ENCODE results near the gene PRTFDC1.
"Not testable (repeated sequence)": the region's sequence is repeated elsewhere in the genome, so short reads cannot be mapped to it uniquely, and the experiment has no call there.

Gene PRTFDC1

GRCh38 chr10:24844742-24845141 lies 107.7 kb downstream of the PRTFDC1 start:
- Mint-ChIP-seq H3K9me3 (peaks cover 0 to 1% of the 10 kb centered on the region in 2 donors), H3K27ac (no peak overlapping the region), H3K4me3 (no peak overlapping the region), H3K36me3 (ENCODE audit: insufficient read depth) (peaks cover 2% of the 10 kb centered on the region), H3K4me1 (ENCODE audit: low read depth in 2 of 2) (peaks cover 0 to 5% of the 10 kb centered on the region in 2 donors), H3K27me3 (peaks cover 14 to 16% of the 10 kb centered on the region in 2 donors)
- DNase-seq = no peak
- no peak for ATAC-seq (replicated peaks)

GRCh38 chr10:24843256-24843655 lies 109.2 kb downstream of the PRTFDC1 start:
- no peak overlapping the region for H3K4me3 Mint-ChIP-seq

GRCh38 chr10:24842856-24843255 lies 109.5 kb downstream of the PRTFDC1 start:
- ATAC-seq (replicated peaks) (no peak), DNase-seq (no peak)
- Mint-ChIP-seq H3K4me1 (ENCODE audit: low read depth in 2 of 2) (peaks cover 0 to 5% of the 10 kb centered on the region in 2 donors), H3K9me3 (peaks cover 0 to 1% of the 10 kb centered on the region in 2 donors), H3K36me3 (ENCODE audit: insufficient read depth) (peaks cover 2% of the 10 kb centered on the region), H3K27me3 (peaks cover 13 to 16% of the 10 kb centered on the region in 2 donors), H3K27ac (no peak overlapping the region), H3K4me3 (no peak overlapping the region)

More at GRCh38 chr10:24843256-24843655, 109.2 kb downstream of the PRTFDC1 start:
- peaks cover 0 to 1% of the 10 kb centered on the region in 2 donors for H3K9me3 Mint-ChIP-seq
- DNase-seq = no peak
- H3K27me3 Mint-ChIP-seq = peaks cover 13 to 16% of the 10 kb centered on the region in 2 donors
- H3K36me3 Mint-ChIP-seq (ENCODE audit: insufficient read depth) = peaks cover 2% of the 10 kb centered on the region
- no peak overlapping the region for H3K27ac Mint-ChIP-seq
- ATAC-seq (replicated peaks) = no peak
- H3K4me1 Mint-ChIP-seq (ENCODE audit: low read depth in 2 of 2) = peaks cover 0 to 5% of the 10 kb centered on the region in 2 donors

GRCh38 chr10:24841530-24841929 lies 110.9 kb downstream of the PRTFDC1 start:
- peaks cover 0 to 5% of the 10 kb centered on the region in 2 donors for H3K4me1 Mint-ChIP-seq (ENCODE audit: low read depth in 2 of 2)
- no peak for DNase-seq
- peaks cover 0 to 3% of the 10 kb centered on the region in 2 donors for H3K9me3 Mint-ChIP-seq
- H3K27me3 Mint-ChIP-seq = peaks cover 6 to 8% of the 10 kb centered on the region in 2 donors
- peaks cover 2% of the 10 kb centered on the region for H3K36me3 Mint-ChIP-seq (ENCODE audit: insufficient read depth)
- H3K27ac Mint-ChIP-seq = no peak overlapping the region
- no peak for ATAC-seq (replicated peaks)
- no peak overlapping the region for H3K4me3 Mint-ChIP-seq

- Mint-ChIP-seq H3K27ac (no peak overlapping the region), H3K4me1 (ENCODE audit: low read depth in 2 of 2) (no peaks in the 10 kb centered on the region), H3K27me3 (peaks cover 0 to under 1% of the 10 kb centered on the region in 2 donors), H3K36me3 (ENCODE audit: insufficient read depth) (peaks cover 2% of the 10 kb centered on the region), H3K9me3 (peaks cover 0 to 2% of the 10 kb centered on the region in 2 donors), H3K4me3 (no peak overlapping the region)
- DNase-seq (no peak), ATAC-seq (replicated peaks) (no peak)
Observed at GRCh38 chr10:24840784-24841183, 111.6 kb downstream of the PRTFDC1 start.

- not testable (repeated sequence) for H3K9me3 Mint-ChIP-seq; H3K36me3 Mint-ChIP-seq (ENCODE audit: insufficient read depth); ATAC-seq (replicated peaks); H3K4me3 Mint-ChIP-seq; DNase-seq; H3K27ac Mint-ChIP-seq; H3K27me3 Mint-ChIP-seq; H3K4me1 Mint-ChIP-seq (ENCODE audit: low read depth in 2 of 2)
Observed at GRCh38 chr10:24837781-24838180, 114.6 kb downstream of the PRTFDC1 start.

GRCh38 chr10:24834869-24835268 lies 117.5 kb downstream of the PRTFDC1 start:
- ATAC-seq (replicated peaks) = no peak
- no peaks in the 10 kb centered on the region for H3K27me3 Mint-ChIP-seq
- H3K4me3 Mint-ChIP-seq = no peak overlapping the region
- no peak overlapping the region for H3K27ac Mint-ChIP-seq
- peaks cover 0 to 2% of the 10 kb centered on the region in 2 donors for H3K9me3 Mint-ChIP-seq
- no peaks in the 10 kb centered on the region for H3K4me1 Mint-ChIP-seq (ENCODE audit: low read depth in 2 of 2)
- no peak for DNase-seq
- peaks cover 3% of the 10 kb centered on the region for H3K36me3 Mint-ChIP-seq (ENCODE audit: insufficient read depth)

GRCh38 chr10:24826009-24826408 lies 126.4 kb downstream of the PRTFDC1 start:
- peaks cover 11 to 12% of the 10 kb centered on the region in 2 donors for H3K4me1 Mint-ChIP-seq (ENCODE audit: low read depth in 2 of 2)
- ATAC-seq (replicated peaks) (peak; percentile 47), DNase-seq (no peak)
- H3K27me3 Mint-ChIP-seq = no peaks in the 10 kb centered on the region
- H3K36me3 Mint-ChIP-seq (ENCODE audit: insufficient read depth) = peaks cover 4% of the 10 kb centered on the region
- H3K9me3 Mint-ChIP-seq = no peaks in the 10 kb centered on the region
- H3K27ac Mint-ChIP-seq = peak overlapping the region; percentile 9 to 41
- H3K4me3 Mint-ChIP-seq = peak overlapping the region; percentile 25 to 63

- Mint-ChIP-seq H3K27me3 (no peaks in the 10 kb centered on the region), H3K27ac (peak overlapping the region; percentile 9 to 41), H3K9me3 (no peaks in the 10 kb centered on the region), H3K4me1 (ENCODE audit: low read depth in 2 of 2) (peaks cover 11 to 12% of the 10 kb centered on the region in 2 donors), H3K36me3 (ENCODE audit: insufficient read depth) (peaks cover 4% of the 10 kb centered on the region), H3K4me3 (peak overlapping the region; percentile 25 to 63)
- DNase-seq (no peak), ATAC-seq (replicated peaks) (peak; percentile 37)
Observed at GRCh38 chr10:24825551-24825950, 126.9 kb downstream of the PRTFDC1 start.

- Mint-ChIP-seq H3K27ac (no peak overlapping the region), H3K9me3 (no peaks in the 10 kb centered on the region), H3K36me3 (ENCODE audit: insufficient read depth) (peaks cover 4% of the 10 kb centered on the region), H3K4me1 (ENCODE audit: low read depth in 2 of 2) (peaks cover 11 to 12% of the 10 kb centered on the region in 2 donors), H3K27me3 (no peaks in the 10 kb centered on the region), H3K4me3 (no peak overlapping the region)
- DNase-seq = no peak
- ATAC-seq (replicated peaks) = no peak
Observed at GRCh38 chr10:24824536-24824935, 127.9 kb downstream of the PRTFDC1 start.

GRCh38 chr10:24824124-24824523 lies 128.3 kb downstream of the PRTFDC1 start:
- Mint-ChIP-seq H3K27me3 (no peaks in the 10 kb centered on the region), H3K9me3 (no peaks in the 10 kb centered on the region), H3K27ac (no peak overlapping the region), H3K4me3 (no peak overlapping the region), H3K4me1 (ENCODE audit: low read depth in 2 of 2) (peaks cover 11 to 12% of the 10 kb centered on the region in 2 donors), H3K36me3 (ENCODE audit: insufficient read depth) (peaks cover under 1% of the 10 kb centered on the region)
- no peak for DNase-seq
- ATAC-seq (replicated peaks) = no peak

- no peak for ATAC-seq (replicated peaks)
- Mint-ChIP-seq H3K27me3 (no peaks in the 10 kb centered on the region), H3K4me3 (no peak overlapping the region), H3K4me1 (ENCODE audit: low read depth in 2 of 2) (peaks cover 11 to 12% of the 10 kb centered on the region in 2 donors), H3K9me3 (no peaks in the 10 kb centered on the region), H3K36me3 (ENCODE audit: insufficient read depth) (no peaks in the 10 kb centered on the region), H3K27ac (no peak overlapping the region)
- DNase-seq = no peak
Observed at GRCh38 chr10:24822590-24822989, 129.8 kb downstream of the PRTFDC1 start.

- Mint-ChIP-seq H3K4me1 (ENCODE audit: low read depth in 2 of 2) (peaks cover 11 to 12% of the 10 kb centered on the region in 2 donors), H3K27me3 (no peaks in the 10 kb centered on the region), H3K36me3 (ENCODE audit: insufficient read depth) (no peaks in the 10 kb centered on the region), H3K27ac (no peak overlapping the region), H3K9me3 (no peaks in the 10 kb centered on the region), H3K4me3 (no peak overlapping the region)
- ATAC-seq (replicated peaks) (no peak), DNase-seq (no peak)
Observed at GRCh38 chr10:24821986-24822385, 130.4 kb downstream of the PRTFDC1 start.

- Mint-ChIP-seq H3K27ac (no peak overlapping the region), H3K27me3 (no peaks in the 10 kb centered on the region), H3K4me1 (ENCODE audit: low read depth in 2 of 2) (no peaks in the 10 kb centered on the region), H3K9me3 (no peaks in the 10 kb centered on the region), H3K4me3 (no peak overlapping the region), H3K36me3 (ENCODE audit: insufficient read depth) (no peaks in the 10 kb centered on the region)
- ATAC-seq (replicated peaks) = no peak
- DNase-seq = no peak
Observed at GRCh38 chr10:24816868-24817396, 135.5 kb downstream of the PRTFDC1 start.
